ENCODE measurements around the gene RTN3. TPM values are rescaled to one million over a fixed set of nuclear protein-coding genes. Genes with fewer than 3 reads are reported as not detected.

The RTN3 gene
- total RNA-seq, 1 experiment from 2014 or later, result 275 TPM

GRCh38 chr11:63768237-63769041, 87.1 kb downstream of the RTN3 start, which contains the start of gene ZFTA:
Gene ZFTA (minus strand): TSS chr11:63768775. CDS start chr11:63768622, 153 bp downstream.
- H3K4me3 ChIP-seq (ENCODE audit: low read depth, low read length, poor library complexity, severe bottlenecking), result peak within 1 kb of the TSS; percentile 63
- intact Hi-C loops (cut with micrococcal nuclease; ENCODE audit: unreplicated experiment), result loop anchor here (2.0 to 10.0 kb wide), 4 partner anchors 59 to 216 kb away; partner anchors contain the start of gene OTUB1
- CTCF ChIA-PET, result interaction anchor here (0.9 to 2.7 kb wide), 3 partner anchors 104 to 177 kb away, joined by 3 to 15 read pairs (median 6); no protein-coding TSS in a partner anchor
- H3K27ac ChIP-seq (ENCODE audit: low read depth, low read length, poor library complexity, severe bottlenecking), result peak within 1 kb of the TSS; percentile 74
- no peaks in the 10 kb centered on the region for H3K27me3 ChIP-seq (replicated peaks; ENCODE audit: insufficient read depth, low read depth, low read length, poor library complexity)
- peaks cover 59% of the 10 kb centered on the region for H3K4me1 ChIP-seq (ENCODE audit: insufficient read depth, low read length, poor library complexity, severe bottlenecking)
- POLR2A ChIA-PET (ENCODE audit: low non-redundant PET), result interaction anchor here (0.6 kb wide), 1 partner anchor 124 kb away, joined by 14 read pairs; no protein-coding TSS in a partner anchor
- H3K9me3 ChIP-seq (ENCODE audit: low read depth, low read length, poor library complexity, severe bottlenecking), result no peaks in the 10 kb centered on the region
- DNase-seq (ENCODE audit: low spot score), result peak; percentile 85
- peak; percentile 51; the same call in 1 of the 2 replicates for TF ChIP-seq CTCF (conservative IDR thresholded peaks at IDR 0.05; ENCODE audit: low read depth, low read length)
- no peak for TF ChIP-seq EZH2 (IDR thresholded peaks at IDR 0.05; ENCODE audit: borderline replicate concordance, low read depth, low read length, poor library complexity, severe bottlenecking)
- no TSS peak for BruUV-seq (replicated peaks)
- peaks cover 7% of the 10 kb centered on the region for H3K36me3 ChIP-seq (ENCODE audit: insufficient read depth, low read length, poor library complexity, severe bottlenecking)

GRCh38 chr11:63769042-63769713, 87.9 kb downstream of the RTN3 start:
- POLR2A ChIA-PET (ENCODE audit: low non-redundant PET), result no interaction called here
- peak; percentile 54 for DNase-seq (ENCODE audit: low spot score)
- H3K4me3 ChIP-seq (ENCODE audit: low read depth, low read length, poor library complexity, severe bottlenecking), result peak overlapping the region; percentile 63
- no TSS peak for BruUV-seq (replicated peaks)
- H3K27me3 ChIP-seq (replicated peaks; ENCODE audit: insufficient read depth, low read depth, low read length, poor library complexity), result no peaks in the 10 kb centered on the region
- H3K9me3 ChIP-seq (ENCODE audit: low read depth, low read length, poor library complexity, severe bottlenecking), result no peaks in the 10 kb centered on the region
- H3K27ac ChIP-seq (ENCODE audit: low read depth, low read length, poor library complexity, severe bottlenecking), result peak overlapping the region; percentile 74
- TF ChIP-seq EZH2 (IDR thresholded peaks at IDR 0.05; ENCODE audit: borderline replicate concordance, low read depth, low read length, poor library complexity, severe bottlenecking) (no peak), CTCF (conservative IDR thresholded peaks at IDR 0.05; ENCODE audit: low read depth, low read length) (no peak)
- intact Hi-C loops (cut with micrococcal nuclease; ENCODE audit: unreplicated experiment), result loop anchor here (2.0 to 10.0 kb wide), 4 partner anchors 58 to 216 kb away; partner anchors contain the start of gene OTUB1
- peaks cover 7% of the 10 kb centered on the region for H3K36me3 ChIP-seq (ENCODE audit: insufficient read depth, low read length, poor library complexity, severe bottlenecking)
- CTCF ChIA-PET, result interaction anchor here (1.6 to 2.7 kb wide), 2 partner anchors 103 to 176 kb away, joined by 6 to 15 read pairs; no protein-coding TSS in a partner anchor
- peaks cover 52% of the 10 kb centered on the region for H3K4me1 ChIP-seq (ENCODE audit: insufficient read depth, low read length, poor library complexity, severe bottlenecking)

GRCh38 chr11:63769714-63770455, 88.6 kb downstream of the RTN3 start:
- CTCF ChIA-PET, result no interaction called here
- Histone ChIP-seq H3K36me3 (ENCODE audit: insufficient read depth, low read length, poor library complexity, severe bottlenecking) (peaks cover 1% of the 10 kb centered on the region), H3K27me3 (replicated peaks; ENCODE audit: insufficient read depth, low read depth, low read length, poor library complexity) (no peaks in the 10 kb centered on the region), H3K4me1 (ENCODE audit: insufficient read depth, low read length, poor library complexity, severe bottlenecking) (peaks cover 48% of the 10 kb centered on the region), H3K27ac (ENCODE audit: low read depth, low read length, poor library complexity, severe bottlenecking) (peak overlapping the region; percentile 74), H3K4me3 (ENCODE audit: low read depth, low read length, poor library complexity, severe bottlenecking) (peak overlapping the region; percentile 63), H3K9me3 (ENCODE audit: low read depth, low read length, poor library complexity, severe bottlenecking) (no peaks in the 10 kb centered on the region)
- POLR2A ChIA-PET (ENCODE audit: low non-redundant PET), result interaction anchor here (0.6 kb wide), 1 partner anchor 16 kb away, joined by 6 read pairs; no protein-coding TSS in a partner anchor
- no peak for TF ChIP-seq CTCF (conservative IDR thresholded peaks at IDR 0.05; ENCODE audit: low read depth, low read length)
- no peak for TF ChIP-seq EZH2 (IDR thresholded peaks at IDR 0.05; ENCODE audit: borderline replicate concordance, low read depth, low read length, poor library complexity, severe bottlenecking)
- DNase-seq (ENCODE audit: low spot score), result peak; percentile 57
- no TSS peak for BruUV-seq (replicated peaks)
- intact Hi-C loops (cut with micrococcal nuclease; ENCODE audit: unreplicated experiment), result loop anchor here (2.0 to 10.0 kb wide), 4 partner anchors 57 to 215 kb away; partner anchors contain the start of gene OTUB1
